ENCODE measurements around the gene MAB21L1. TPM values are rescaled to one million over a fixed set of nuclear protein-coding genes. Genes with fewer than 3 reads are reported as not detected.

The MAB21L1 gene
- polyA plus RNA-seq (2012; ENCODE audit: low read depth, missing spikeins) = not detected

GRCh38 chr13:35475960-35476943 is at the start of gene MAB21L1:
MAB21L1 (minus strand) TSS chr13:35476689; CDS start chr13:35476138, 551 bp downstream.
- no peak for DNase-seq (ENCODE audit: insufficient read length, low spot score)
- no peak for TF ChIP-seq POU2F2 (IDR thresholded peaks at IDR 0.05; ENCODE audit: low read depth, low read length)
- no peak for TF ChIP-seq PAX5 (IDR thresholded peaks at IDR 0.05; ENCODE audit: insufficient read depth, low read length, severe bottlenecking)

DNA sequence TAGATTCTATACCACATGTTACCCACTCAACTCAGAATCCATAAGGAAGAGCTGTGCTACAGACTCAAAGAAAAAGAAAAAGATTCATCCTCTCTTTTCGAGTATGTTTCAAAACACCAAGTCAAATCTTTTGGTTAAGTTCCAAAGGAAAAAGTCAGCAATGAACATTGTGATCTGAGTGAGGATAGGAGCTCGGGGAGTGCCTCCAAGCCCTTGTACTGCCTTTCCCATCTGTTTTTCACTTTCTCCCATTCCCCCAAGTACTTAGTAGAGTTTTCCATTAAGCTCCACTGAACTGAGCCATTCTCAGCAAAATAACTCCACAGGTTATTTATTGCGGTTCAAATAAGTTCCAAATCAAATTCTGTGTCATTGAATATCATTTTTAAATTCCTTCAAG is 47.7 kb upstream of the MAB21L1 start:
- FAIRE-seq (no peak), DNase-seq (ENCODE audit: insufficient read length, low spot score) (no peak)
- TF ChIP-seq PAX5 (IDR thresholded peaks at IDR 0.05; ENCODE audit: insufficient read depth, low read length, severe bottlenecking) (no peak), SPI1 (IDR thresholded peaks at IDR 0.05; ENCODE audit: low read depth, low read length) (no peak), POU2F2 (IDR thresholded peaks at IDR 0.05; ENCODE audit: low read depth, low read length) (no peak), POLR2AphosphoS5 (IDR thresholded peaks at IDR 0.05; ENCODE audit: low read depth, low read length) (no peak), POLR2A (IDR thresholded peaks at IDR 0.05; ENCODE audit: low read depth, low read length) (no peak), TAF1 (IDR thresholded peaks at IDR 0.05; ENCODE audit: low read depth, low read length) (no peak)

More at GRCh38 chr13:35475960-35476943, at the start of gene MAB21L1:
- no peak for FAIRE-seq

DNA sequence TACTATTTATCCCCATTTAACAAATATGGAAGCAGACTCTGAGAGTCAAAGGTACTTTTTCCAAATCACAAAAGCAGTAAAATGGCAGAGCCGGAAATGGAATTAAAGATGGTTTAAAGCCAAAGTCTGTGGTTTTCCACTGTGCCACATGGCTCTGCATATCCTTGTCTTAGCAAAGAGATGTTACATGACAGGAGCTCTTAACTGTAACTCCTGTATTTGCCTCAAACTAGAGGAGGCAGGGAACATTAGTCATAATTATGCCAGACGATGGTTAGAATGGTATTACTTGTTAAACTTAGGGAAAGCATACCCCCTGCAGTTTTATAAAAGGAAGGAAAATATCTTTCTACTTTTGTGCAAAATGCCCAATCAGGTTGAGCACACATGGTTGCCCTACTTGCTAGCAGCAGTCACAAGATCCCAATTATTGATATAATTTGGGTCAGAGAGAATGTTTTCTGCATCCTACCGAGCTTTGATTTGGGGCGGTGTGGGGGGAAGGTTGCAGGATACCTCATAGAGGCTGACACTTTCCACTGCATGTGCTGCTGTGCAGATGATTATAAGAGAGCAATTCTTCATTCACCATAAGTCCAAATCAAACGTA is 42.0 kb upstream of the MAB21L1 start:
- no peak for DNase-seq (ENCODE audit: insufficient read length, low spot score)
- no peak for TF ChIP-seq POLR2A (IDR thresholded peaks at IDR 0.05; ENCODE audit: low read depth, low read length)
- no peak for TF ChIP-seq PAX5 (IDR thresholded peaks at IDR 0.05; ENCODE audit: insufficient read depth, low read length, severe bottlenecking)
- no peak for TF ChIP-seq SPI1 (IDR thresholded peaks at IDR 0.05; ENCODE audit: low read depth, low read length)
- TF ChIP-seq TAF1 (IDR thresholded peaks at IDR 0.05; ENCODE audit: low read depth, low read length) = no peak
- TF ChIP-seq POU2F2 (IDR thresholded peaks at IDR 0.05; ENCODE audit: low read depth, low read length) = no peak
- TF ChIP-seq POLR2AphosphoS5 (IDR thresholded peaks at IDR 0.05; ENCODE audit: low read depth, low read length) = no peak
- no peak for FAIRE-seq

- TF ChIP-seq SPI1 (IDR thresholded peaks at IDR 0.05; ENCODE audit: low read depth, low read length) (no peak), POLR2A (IDR thresholded peaks at IDR 0.05; ENCODE audit: low read depth, low read length) (no peak), POLR2AphosphoS5 (IDR thresholded peaks at IDR 0.05; ENCODE audit: low read depth, low read length) (no peak), PAX5 (IDR thresholded peaks at IDR 0.05; ENCODE audit: insufficient read depth, low read length, severe bottlenecking) (no peak), POU2F2 (IDR thresholded peaks at IDR 0.05; ENCODE audit: low read depth, low read length) (no peak), TAF1 (IDR thresholded peaks at IDR 0.05; ENCODE audit: low read depth, low read length) (no peak)
- FAIRE-seq (no peak), DNase-seq (ENCODE audit: insufficient read length, low spot score) (no peak)
Observed at GRCh38 chr13:35514801-35515502, 38.5 kb upstream of the MAB21L1 start.

GRCh38 chr13:35514061-35514477 is 37.6 kb upstream of the MAB21L1 start:
- no peak for FAIRE-seq
- DNase-seq (ENCODE audit: insufficient read length, low spot score) = no peak

GRCh38 chr13:35512271-35512920 is 35.9 kb upstream of the MAB21L1 start:
- DNase-seq (ENCODE audit: insufficient read length, low spot score) (no peak), FAIRE-seq (no peak)
- TF ChIP-seq POU2F2 (IDR thresholded peaks at IDR 0.05; ENCODE audit: low read depth, low read length) (no peak), POLR2AphosphoS5 (IDR thresholded peaks at IDR 0.05; ENCODE audit: low read depth, low read length) (no peak), TAF1 (IDR thresholded peaks at IDR 0.05; ENCODE audit: low read depth, low read length) (no peak), POLR2A (IDR thresholded peaks at IDR 0.05; ENCODE audit: low read depth, low read length) (no peak), SPI1 (IDR thresholded peaks at IDR 0.05; ENCODE audit: low read depth, low read length) (no peak), PAX5 (IDR thresholded peaks at IDR 0.05; ENCODE audit: insufficient read depth, low read length, severe bottlenecking) (no peak)

More at GRCh38 chr13:35514061-35514477, 37.6 kb upstream of the MAB21L1 start:
- TF ChIP-seq PAX5 (IDR thresholded peaks at IDR 0.05; ENCODE audit: insufficient read depth, low read length, severe bottlenecking) (no peak), POU2F2 (IDR thresholded peaks at IDR 0.05; ENCODE audit: low read depth, low read length) (no peak), POLR2AphosphoS5 (IDR thresholded peaks at IDR 0.05; ENCODE audit: low read depth, low read length) (no peak), SPI1 (IDR thresholded peaks at IDR 0.05; ENCODE audit: low read depth, low read length) (no peak), TAF1 (IDR thresholded peaks at IDR 0.05; ENCODE audit: low read depth, low read length) (no peak), POLR2A (IDR thresholded peaks at IDR 0.05; ENCODE audit: low read depth, low read length) (no peak)

- no peak for FAIRE-seq
- no peak for DNase-seq (ENCODE audit: insufficient read length, low spot score)
- TF ChIP-seq POLR2A (IDR thresholded peaks at IDR 0.05; ENCODE audit: low read depth, low read length) (no peak), TAF1 (IDR thresholded peaks at IDR 0.05; ENCODE audit: low read depth, low read length) (no peak), SPI1 (IDR thresholded peaks at IDR 0.05; ENCODE audit: low read depth, low read length) (no peak), POLR2AphosphoS5 (IDR thresholded peaks at IDR 0.05; ENCODE audit: low read depth, low read length) (no peak), PAX5 (IDR thresholded peaks at IDR 0.05; ENCODE audit: insufficient read depth, low read length, severe bottlenecking) (no peak), POU2F2 (IDR thresholded peaks at IDR 0.05; ENCODE audit: low read depth, low read length) (no peak)
Observed at GRCh38 chr13:35502456-35502855, 26.0 kb upstream of the MAB21L1 start.

DNA sequence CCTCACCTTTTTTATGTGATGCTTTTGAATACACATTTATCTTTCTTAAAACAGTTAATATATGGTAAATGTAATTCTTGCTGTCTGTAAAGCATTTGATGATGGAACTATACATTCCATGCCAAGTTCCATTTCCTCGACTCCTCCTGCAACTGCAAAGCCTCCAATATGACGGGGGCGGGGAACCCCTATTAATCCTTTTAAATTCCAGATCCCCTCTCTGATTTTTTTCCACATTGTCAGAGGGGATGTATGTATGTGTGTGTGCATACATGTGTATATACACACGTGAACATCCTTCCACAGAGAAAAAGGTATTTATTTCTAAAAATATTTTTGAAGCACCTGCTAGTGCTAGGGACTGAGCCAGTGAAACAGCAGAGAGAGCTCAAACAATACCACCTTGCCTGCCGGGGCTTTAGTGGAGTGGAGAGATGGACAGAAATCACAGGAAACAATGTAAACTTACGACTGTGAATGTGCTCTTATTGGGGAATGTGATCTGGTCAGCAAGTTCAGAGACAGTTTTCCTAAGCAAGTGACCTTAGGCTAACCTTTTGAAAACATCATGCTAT is 25.3 kb upstream of the MAB21L1 start:
- FAIRE-seq = no peak
- no peak for DNase-seq (ENCODE audit: insufficient read length, low spot score)
- no peak for TF ChIP-seq POLR2AphosphoS5 (IDR thresholded peaks at IDR 0.05; ENCODE audit: low read depth, low read length)
- TF ChIP-seq POLR2A (IDR thresholded peaks at IDR 0.05; ENCODE audit: low read depth, low read length) = no peak
- TF ChIP-seq POU2F2 (IDR thresholded peaks at IDR 0.05; ENCODE audit: low read depth, low read length) = no peak
- TF ChIP-seq SPI1 (IDR thresholded peaks at IDR 0.05; ENCODE audit: low read depth, low read length) = no peak
- TF ChIP-seq PAX5 (IDR thresholded peaks at IDR 0.05; ENCODE audit: insufficient read depth, low read length, severe bottlenecking) = no peak
- TF ChIP-seq TAF1 (IDR thresholded peaks at IDR 0.05; ENCODE audit: low read depth, low read length) = no peak

Measured in GM12891 (cell line).